Astrocyte (in vitro differentiated cells and primary cell): Measurements from ENCODE around the gene SHC4. TPM values are rescaled to one million over a fixed set of nuclear protein-coding genes. Genes with fewer than 3 reads are reported as not detected.

Source experiments
- DNase-seq: peaks from one replicate; pipeline ENCODE4 v3.0.0-alpha.2; 2010; ENCODE audit warnings: low read depth
- FAIRE-seq: peaks from 2 replicates; lab custom pipeline; 2011; peaks lifted over from hg19 to GRCh38; lab: Jason Lieb, UNC
- H2AFZ ChIP-seq: 2 replicates; pipeline ENCODE4 v1.6.0; 2012; ENCODE audit warnings: low read depth, low read length, inconsistent platforms
- H3K27ac ChIP-seq: 2 replicates; pipeline ENCODE4 v1.5.1; 2011; ENCODE audit warnings: low read depth, low read length, inconsistent platforms
- H3K27me3 ChIP-seq: 2 replicates; pipeline ENCODE4 v1.6.0; 2011; ENCODE audit warnings: low read length, inconsistent platforms; ENCODE audit not compliant: insufficient read depth
- H3K36me3 ChIP-seq: 2 replicates; pipeline ENCODE4 v1.5.1; 2011; ENCODE audit warnings: low read length, inconsistent platforms; ENCODE audit not compliant: insufficient read depth
- H3K4me1 ChIP-seq: 2 replicates; pipeline ENCODE4 v1.5.1; 2011; ENCODE audit warnings: low read length, inconsistent platforms; ENCODE audit not compliant: insufficient read depth
- H3K4me2 ChIP-seq: 2 replicates; pipeline ENCODE4 v1.6.0; 2012; ENCODE audit warnings: low read length, inconsistent platforms
- H3K4me3 ChIP-seq: 2 replicates; pipeline ENCODE4 v1.5.1; 2011; ENCODE audit warnings: low read depth, mild to moderate bottlenecking, low read length, inconsistent platforms; ENCODE audit not compliant: insufficient read depth
- H3K79me2 ChIP-seq: 2 replicates; pipeline ENCODE4 v1.6.0; 2012; ENCODE audit warnings: mild to moderate bottlenecking, low read length, inconsistent platforms; ENCODE audit not compliant: insufficient read depth
- H3K9ac ChIP-seq: 2 replicates; pipeline ENCODE4 v1.6.0; 2012; ENCODE audit warnings: mild to moderate bottlenecking, low read length, inconsistent platforms
- H3K9me3 ChIP-seq: 2 replicates; pipeline ENCODE4 v1.5.1; 2012; ENCODE audit warnings: low read depth, mild to moderate bottlenecking, low read length, inconsistent platforms; ENCODE audit not compliant: insufficient read depth
- H4K20me1 ChIP-seq: 2 replicates; pipeline ENCODE4 v1.6.0; 2012; ENCODE audit warnings: low read length, inconsistent platforms; ENCODE audit not compliant: insufficient read depth
- H3K27ac Mint-ChIP-seq: one replicate; pipeline ENCODE4 v1.8.0; 2021; ENCODE audit warnings: mild to moderate bottlenecking, mixed read lengths; ENCODE audit not compliant: unreplicated experiment
- H3K27me3 Mint-ChIP-seq: one replicate; pipeline ENCODE4 v1.8.0; 2021; ENCODE audit warnings: low read depth, mixed read lengths; ENCODE audit not compliant: unreplicated experiment
- H3K36me3 Mint-ChIP-seq: one replicate; pipeline ENCODE4 v1.8.0; 2021; ENCODE audit warnings: low read depth, mixed read lengths; ENCODE audit not compliant: unreplicated experiment
- H3K4me1 Mint-ChIP-seq: one replicate; pipeline ENCODE4 v1.8.0; 2021; ENCODE audit warnings: low read depth, mixed read lengths; ENCODE audit not compliant: unreplicated experiment
- H3K4me3 Mint-ChIP-seq: one replicate; pipeline ENCODE4 v1.8.0; 2021; ENCODE audit warnings: mild to moderate bottlenecking, moderate library complexity, mixed read lengths; ENCODE audit not compliant: unreplicated experiment
- H3K9me3 Mint-ChIP-seq: one replicate; pipeline ENCODE4 v1.8.0; 2021; ENCODE audit warnings: mild to moderate bottlenecking, mixed read lengths; ENCODE audit not compliant: unreplicated experiment
- CTCF ChIP-seq: IDR thresholded peaks from 2 replicates; pipeline ENCODE4 v1.5.1; 2011; ENCODE audit warnings: low read depth, mild to moderate bottlenecking, inconsistent platforms, low read length, moderate library complexity; ENCODE audit not compliant: insufficient read depth
- EZH2 ChIP-seq: IDR thresholded peaks from 2 replicates; pipeline ENCODE4 v1.6.1; 2012; ENCODE audit warnings: mild to moderate bottlenecking, low read length, inconsistent platforms; ENCODE audit not compliant: insufficient read depth
- total RNA-seq: library from RNA; stranded (reverse); gene quantifications from 2 replicates; pipeline ENCODE4 v1.2.1, GENCODE V29; 2021

The SHC4 gene
- total RNA-seq, 1 donor from 2014 or later: 2.7 TPM

GRCh38 chr15:48800245-48800644 lies 163.5 kb downstream of the SHC4 start:
- Mint-ChIP-seq H3K36me3 (no peaks in the 10 kb centered on the region), H3K4me3 (no peak overlapping the region), H3K9me3 (no peaks in the 10 kb centered on the region), H3K4me1 (peaks cover 10% of the 10 kb centered on the region), H3K27me3 (no peaks in the 10 kb centered on the region), H3K27ac (no peak overlapping the region)
- Histone ChIP-seq H2AFZ (no peak overlapping the region), H3K4me3 (no peak overlapping the region), H3K9ac (no peak overlapping the region), H3K36me3 (no peaks in the 10 kb centered on the region), H4K20me1 (no peaks in the 10 kb centered on the region), H3K4me1 (peaks cover 13% of the 10 kb centered on the region), H3K27me3 (no peaks in the 10 kb centered on the region), H3K9me3 (no peaks in the 10 kb centered on the region), H3K4me2 (no peak overlapping the region), H3K27ac (no peak overlapping the region), H3K79me2 (peaks cover 34% of the 10 kb centered on the region)
- no peak for DNase-seq
- FAIRE-seq: no peak
- TF ChIP-seq CTCF: no peak
- no peak for TF ChIP-seq EZH2

GRCh38 chr15:48798319-48798718 lies 165.4 kb downstream of the SHC4 start:
- FAIRE-seq (no peak), DNase-seq (no peak)
- Histone ChIP-seq H3K9me3 (no peaks in the 10 kb centered on the region), H3K79me2 (peaks cover 21% of the 10 kb centered on the region), H2AFZ (no peak overlapping the region), H3K27me3 (no peaks in the 10 kb centered on the region), H3K9ac (no peak overlapping the region), H4K20me1 (no peaks in the 10 kb centered on the region), H3K36me3 (no peaks in the 10 kb centered on the region), H3K27ac (no peak overlapping the region), H3K4me3 (no peak overlapping the region), H3K4me1 (peaks cover 13% of the 10 kb centered on the region), H3K4me2 (no peak overlapping the region)
- Mint-ChIP-seq H3K27ac (no peak overlapping the region), H3K36me3 (no peaks in the 10 kb centered on the region), H3K4me1 (peaks cover 15% of the 10 kb centered on the region), H3K27me3 (no peaks in the 10 kb centered on the region), H3K9me3 (no peaks in the 10 kb centered on the region), H3K4me3 (no peak overlapping the region)
- no peak for TF ChIP-seq EZH2
- no peak for TF ChIP-seq CTCF

GRCh38 chr15:48796930-48797329 lies 166.8 kb downstream of the SHC4 start:
- Histone ChIP-seq H3K79me2 (peaks cover 17% of the 10 kb centered on the region), H2AFZ (no peak overlapping the region), H3K9me3 (no peaks in the 10 kb centered on the region), H4K20me1 (no peaks in the 10 kb centered on the region), H3K9ac (peak overlapping the region; percentile 3), H3K27me3 (no peaks in the 10 kb centered on the region), H3K4me2 (peak overlapping the region; percentile 2), H3K4me1 (peaks cover 8% of the 10 kb centered on the region), H3K27ac (no peak overlapping the region), H3K36me3 (no peaks in the 10 kb centered on the region), H3K4me3 (no peak overlapping the region)
- peak; percentile 81 for DNase-seq
- Mint-ChIP-seq H3K27me3 (no peaks in the 10 kb centered on the region), H3K36me3 (no peaks in the 10 kb centered on the region), H3K9me3 (no peaks in the 10 kb centered on the region), H3K4me3 (no peak overlapping the region), H3K4me1 (peaks cover 10% of the 10 kb centered on the region), H3K27ac (no peak overlapping the region)
- TF ChIP-seq CTCF (no peak), EZH2 (no peak)
- peak; percentile 50 for FAIRE-seq
